Measurements from ENCODE around the gene BRK1.
"Not testable (repeated sequence)": the region's sequence is repeated elsewhere in the genome, so short reads cannot be mapped to it uniquely, and the experiment has no call there.

Gene BRK1

GRCh38 chr3:10176150-10176549 lies 60.7 kb downstream of the BRK1 start:
- in situ Hi-C loops (cut with MboI; ENCODE audit: low sequenced_read_pairs) = not testable (repeated sequence)
